ENCODE data around the gene IL1RAPL1. TPM values are rescaled to one million over a fixed set of nuclear protein-coding genes. Genes with fewer than 3 reads are reported as not detected.
A peak's percentile ranks its signal among the peaks of the same experiment; 100 is the strongest.

IL1RAPL1 gene
- total and polyA plus RNA-seq, 8 donors, result 0.06 to 3.3 (median 0.31) TPM; not detected in 3

DNA sequence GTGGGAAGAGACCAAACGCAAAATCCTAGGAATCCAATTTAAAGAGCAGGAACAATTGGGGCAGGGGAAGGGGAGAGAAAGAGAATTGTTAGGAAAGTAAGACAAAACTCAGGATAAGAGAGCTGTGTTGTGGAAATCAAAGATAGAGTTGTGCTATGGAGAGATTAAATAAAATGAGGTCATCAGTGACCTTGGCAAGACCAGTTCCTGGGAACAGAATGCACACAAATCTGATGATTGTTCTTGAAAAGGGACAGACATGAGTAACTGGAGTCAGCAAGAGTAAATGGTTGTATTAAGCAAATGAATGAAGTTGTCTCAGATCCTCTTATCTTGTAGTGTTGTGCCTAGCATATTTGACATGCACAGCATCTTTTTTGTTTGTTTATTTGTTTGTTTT, 267.4 kb downstream of the IL1RAPL1 start:
- Histone ChIP-seq H3K9me3 (no peaks in the 10 kb centered on the region), H3K36me3 (no peaks in the 10 kb centered on the region), H3K4me1 (no peaks in the 10 kb centered on the region), H3K27me3 (no peaks in the 10 kb centered on the region), H3K4me3 (no peak overlapping the region), H3K27ac (no peak overlapping the region)
- 47 to 82% (median 63%) methylated on average over 1 of the region's 1 CpG for WGBS, 5 donors
- intact Hi-C loops (cut with DNase I; ENCODE audit: low total_unique reads), result no loop called here
- DNase-seq, result no peak
- TF ChIP-seq, protein P1, sequence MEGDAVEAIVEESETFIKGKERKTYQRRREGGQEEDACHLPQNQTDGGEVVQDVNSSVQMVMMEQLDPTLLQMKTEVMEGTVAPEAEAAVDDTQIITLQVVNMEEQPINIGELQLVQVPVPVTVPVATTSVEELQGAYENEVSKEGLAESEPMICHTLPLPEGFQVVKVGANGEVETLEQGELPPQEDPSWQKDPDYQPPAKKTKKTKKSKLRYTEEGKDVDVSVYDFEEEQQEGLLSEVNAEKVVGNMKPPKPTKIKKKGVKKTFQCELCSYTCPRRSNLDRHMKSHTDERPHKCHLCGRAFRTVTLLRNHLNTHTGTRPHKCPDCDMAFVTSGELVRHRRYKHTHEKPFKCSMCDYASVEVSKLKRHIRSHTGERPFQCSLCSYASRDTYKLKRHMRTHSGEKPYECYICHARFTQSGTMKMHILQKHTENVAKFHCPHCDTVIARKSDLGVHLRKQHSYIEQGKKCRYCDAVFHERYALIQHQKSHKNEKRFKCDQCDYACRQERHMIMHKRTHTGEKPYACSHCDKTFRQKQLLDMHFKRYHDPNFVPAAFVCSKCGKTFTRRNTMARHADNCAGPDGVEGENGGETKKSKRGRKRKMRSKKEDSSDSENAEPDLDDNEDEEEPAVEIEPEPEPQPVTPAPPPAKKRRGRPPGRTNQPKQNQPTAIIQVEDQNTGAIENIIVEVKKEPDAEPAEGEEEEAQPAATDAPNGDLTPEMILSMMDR (IDR thresholded peaks at IDR 0.05), result no peak

DNA sequence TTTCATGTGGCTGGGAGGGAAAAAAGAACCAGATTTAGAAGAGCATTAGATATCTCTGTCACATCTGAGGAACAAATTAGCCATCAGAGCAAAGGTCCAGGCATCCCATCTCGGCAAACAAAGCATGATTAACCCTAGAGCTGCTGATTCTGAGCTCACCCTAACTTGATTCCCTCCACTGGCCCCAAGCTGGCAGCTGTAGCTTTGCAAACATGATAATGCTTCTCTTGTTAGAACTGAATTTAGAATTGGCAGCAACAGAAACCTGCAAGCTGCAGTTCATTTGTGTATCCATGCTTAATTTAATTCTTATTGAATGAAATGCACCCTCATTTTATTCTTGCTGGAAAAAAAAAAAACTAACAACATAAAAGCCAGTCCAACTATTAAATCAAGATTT, 289.2 kb downstream of the IL1RAPL1 start:
- no peaks in the 10 kb centered on the region for H3K9me3 ChIP-seq
- no peak overlapping the region for H3K4me3 ChIP-seq
- 8 to 20% (median 16%) methylated on average over 1 of the region's 1 CpG; no CpG with 5 or more reads in 1 of the 5 donors for WGBS, 5 donors
- H3K36me3 ChIP-seq, result no peaks in the 10 kb centered on the region
- no peak overlapping the region for H3K27ac ChIP-seq
- TF ChIP-seq POLR2A (IDR thresholded peaks at IDR 0.05), result no peak
- TF ChIP-seq EP300 (IDR thresholded peaks at IDR 0.05), result no peak
- TF ChIP-seq, protein P1 (IDR thresholded peaks at IDR 0.05), result no peak
- TF ChIP-seq POLR2AphosphoS5 (IDR thresholded peaks at IDR 0.05), result no peak
- peak in 1 of 2 donors; percentile 8 for DNase-seq
- no peaks in the 10 kb centered on the region for H3K27me3 ChIP-seq
- H3K4me1 ChIP-seq, result no peaks in the 10 kb centered on the region
- intact Hi-C loops (cut with DNase I; ENCODE audit: low total_unique reads), result no loop called here

DNA sequence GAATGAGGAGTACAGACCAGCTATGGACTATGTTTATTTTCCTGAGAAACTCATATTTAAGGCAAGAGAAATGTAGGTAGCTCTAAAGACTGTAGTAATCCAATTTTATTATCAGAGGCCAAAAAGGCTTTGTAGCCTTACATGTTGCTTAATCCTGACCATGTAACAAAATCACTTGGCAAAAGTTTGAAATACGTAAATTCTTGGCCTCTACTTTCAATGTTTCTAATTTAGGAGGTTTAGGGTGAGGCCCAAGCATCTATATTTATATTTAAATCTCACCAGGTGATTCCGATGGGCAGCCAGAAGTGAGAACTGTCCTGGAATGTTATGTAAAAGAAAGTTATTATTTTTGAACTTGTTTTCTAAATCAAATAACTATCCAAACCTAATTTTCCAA, 289.7 kb downstream of the IL1RAPL1 start:
- intact Hi-C loops (cut with DNase I; ENCODE audit: low total_unique reads), result no loop called here
- DNase-seq, result no peak
- Histone ChIP-seq H3K27me3 (no peaks in the 10 kb centered on the region), H3K27ac (no peak overlapping the region), H3K9me3 (no peaks in the 10 kb centered on the region), H3K4me1 (no peaks in the 10 kb centered on the region), H3K4me3 (no peak overlapping the region), H3K36me3 (no peaks in the 10 kb centered on the region)
- 63 to 89% (median 67%) methylated on average over 2 of the region's 2 CpGs for WGBS, 5 donors
- no peak for TF ChIP-seq POLR2A (IDR thresholded peaks at IDR 0.05)
- TF ChIP-seq POLR2AphosphoS5 (IDR thresholded peaks at IDR 0.05), result no peak
- no peak for TF ChIP-seq EP300 (IDR thresholded peaks at IDR 0.05)
- TF ChIP-seq, protein P1 (IDR thresholded peaks at IDR 0.05), result no peak

DNA sequence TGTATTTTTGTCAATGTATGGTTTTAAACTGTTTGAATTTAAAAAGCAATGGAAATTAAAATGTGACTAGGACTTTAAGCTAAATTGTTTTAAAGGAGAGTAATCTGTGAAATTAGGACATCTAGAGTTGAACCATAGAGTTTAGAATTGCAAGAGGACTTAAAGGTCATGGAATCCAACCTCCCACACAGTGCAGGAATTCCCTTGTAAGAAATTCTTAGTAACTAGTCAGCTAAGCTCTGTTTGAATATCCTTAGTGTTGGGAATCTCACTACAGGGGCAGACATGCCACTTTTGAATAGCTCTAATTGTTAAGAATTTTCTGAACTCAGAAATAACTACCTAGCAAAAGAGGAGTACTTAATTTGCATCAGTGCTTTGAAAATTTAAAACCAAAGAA, 292.9 kb downstream of the IL1RAPL1 start:
- Histone ChIP-seq H3K36me3 (no peaks in the 10 kb centered on the region), H3K9me3 (peaks cover 0 to 7% (median 2%) of the 10 kb centered on the region in 4 donors), H3K4me3 (no peak overlapping the region), H3K27ac (no peak overlapping the region), H3K4me1 (no peaks in the 10 kb centered on the region), H3K27me3 (no peaks in the 10 kb centered on the region)
- intact Hi-C loops (cut with DNase I; ENCODE audit: low total_unique reads), result no loop called here
- no peak for TF ChIP-seq EP300 (IDR thresholded peaks at IDR 0.05)
- TF ChIP-seq, protein P1 (IDR thresholded peaks at IDR 0.05), result no peak
- no peak for TF ChIP-seq POLR2A (IDR thresholded peaks at IDR 0.05)
- TF ChIP-seq POLR2AphosphoS5 (IDR thresholded peaks at IDR 0.05), result no peak
- no peak for DNase-seq
